ENCODE results near the gene PIAS4. TPM values are rescaled to one million over a fixed set of nuclear protein-coding genes. Genes with fewer than 3 reads are reported as not detected.

Gene PIAS4
- total RNA-seq, 1 donor from 2014 or later: 28.8 TPM

DNA sequence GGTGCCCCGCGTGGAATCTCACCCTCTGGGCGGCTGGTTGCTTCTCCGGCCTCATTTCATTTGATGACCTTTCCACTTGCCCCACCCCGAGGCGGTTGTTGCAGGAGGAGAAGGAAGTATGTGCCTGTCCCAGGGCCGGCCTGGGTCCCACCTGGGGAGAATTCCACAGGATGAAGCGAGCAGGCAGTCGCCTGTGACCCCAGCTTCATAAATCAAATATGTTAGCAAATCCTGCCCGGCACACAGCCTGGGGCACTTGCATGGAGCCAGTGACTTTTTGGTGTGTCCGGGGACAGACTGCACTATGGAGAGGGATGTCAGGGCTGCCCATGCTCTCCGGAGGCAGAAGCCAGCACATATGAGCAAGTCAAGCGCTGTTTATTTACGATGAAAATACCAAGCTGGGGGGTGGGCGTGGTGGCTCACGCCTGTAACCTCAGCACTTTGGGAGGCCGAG lies 78.9 kb downstream of the PIAS4 start:
- peak; percentile 77 for DNase-seq (ENCODE audit: extremely low spot score, unreplicated experiment)
- Mint-ChIP-seq H3K4me1 (ENCODE audit: unreplicated experiment) (peaks cover 9% of the 10 kb centered on the region), H3K27ac (ENCODE audit: unreplicated experiment) (no peak overlapping the region), H3K9me3 (ENCODE audit: unreplicated experiment) (no peaks in the 10 kb centered on the region), H3K36me3 (ENCODE audit: unreplicated experiment) (peaks cover 3% of the 10 kb centered on the region), H3K4me3 (ENCODE audit: unreplicated experiment) (no peak overlapping the region), H3K27me3 (ENCODE audit: unreplicated experiment) (no peaks in the 10 kb centered on the region)
- TF ChIP-seq, protein P1, sequence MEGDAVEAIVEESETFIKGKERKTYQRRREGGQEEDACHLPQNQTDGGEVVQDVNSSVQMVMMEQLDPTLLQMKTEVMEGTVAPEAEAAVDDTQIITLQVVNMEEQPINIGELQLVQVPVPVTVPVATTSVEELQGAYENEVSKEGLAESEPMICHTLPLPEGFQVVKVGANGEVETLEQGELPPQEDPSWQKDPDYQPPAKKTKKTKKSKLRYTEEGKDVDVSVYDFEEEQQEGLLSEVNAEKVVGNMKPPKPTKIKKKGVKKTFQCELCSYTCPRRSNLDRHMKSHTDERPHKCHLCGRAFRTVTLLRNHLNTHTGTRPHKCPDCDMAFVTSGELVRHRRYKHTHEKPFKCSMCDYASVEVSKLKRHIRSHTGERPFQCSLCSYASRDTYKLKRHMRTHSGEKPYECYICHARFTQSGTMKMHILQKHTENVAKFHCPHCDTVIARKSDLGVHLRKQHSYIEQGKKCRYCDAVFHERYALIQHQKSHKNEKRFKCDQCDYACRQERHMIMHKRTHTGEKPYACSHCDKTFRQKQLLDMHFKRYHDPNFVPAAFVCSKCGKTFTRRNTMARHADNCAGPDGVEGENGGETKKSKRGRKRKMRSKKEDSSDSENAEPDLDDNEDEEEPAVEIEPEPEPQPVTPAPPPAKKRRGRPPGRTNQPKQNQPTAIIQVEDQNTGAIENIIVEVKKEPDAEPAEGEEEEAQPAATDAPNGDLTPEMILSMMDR (IDR thresholded peaks at IDR 0.05): no peak

DNA sequence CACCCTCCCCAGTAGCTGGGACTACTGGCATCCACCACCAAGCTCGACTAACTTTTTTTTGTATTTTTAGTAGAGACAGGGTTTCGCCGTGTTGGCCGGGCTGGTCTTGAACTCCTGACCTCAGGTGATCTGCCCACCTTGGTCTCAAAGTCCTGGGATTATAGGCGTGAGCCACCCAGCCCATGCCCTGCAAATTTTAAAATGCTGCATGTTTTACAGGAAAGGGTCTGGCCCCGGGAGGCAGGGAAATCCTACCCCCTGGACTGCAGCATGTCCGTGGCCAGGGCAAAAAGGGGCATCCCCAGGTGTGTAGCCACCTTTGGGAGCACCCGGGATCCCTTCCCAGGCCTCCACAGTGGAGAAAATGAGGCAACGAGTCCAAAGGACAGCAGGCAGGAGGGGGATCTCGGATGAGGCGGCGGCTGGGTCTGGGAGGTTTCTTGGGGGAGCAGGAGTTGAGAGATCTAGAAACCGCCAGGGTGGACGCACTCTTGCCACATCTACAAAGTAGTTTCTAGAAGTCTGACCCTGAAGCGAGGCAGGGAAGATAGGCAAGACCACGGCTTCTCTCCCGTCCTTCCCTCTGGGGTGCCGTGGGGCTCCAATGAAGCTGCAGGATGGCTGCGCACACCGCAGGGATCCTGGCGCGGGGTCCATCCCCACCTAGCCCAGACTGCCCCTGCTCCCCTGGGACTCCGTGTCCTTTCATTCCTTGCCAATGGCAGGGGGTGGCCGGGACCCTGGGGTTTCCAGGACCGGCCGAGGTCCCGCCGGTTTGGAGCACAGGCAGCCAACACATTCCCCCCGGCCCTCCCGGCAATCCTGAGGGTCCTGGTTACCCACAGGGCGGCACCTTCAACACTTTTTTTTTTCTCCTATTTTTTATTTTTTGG lies 80.5 kb downstream of the PIAS4 start:
- H3K36me3 Mint-ChIP-seq (ENCODE audit: unreplicated experiment): peaks cover 3% of the 10 kb centered on the region
- no peak overlapping the region for H3K27ac Mint-ChIP-seq (ENCODE audit: unreplicated experiment)
- H3K4me1 Mint-ChIP-seq (ENCODE audit: unreplicated experiment): peaks cover 9% of the 10 kb centered on the region
- TF ChIP-seq, protein P1 (IDR thresholded peaks at IDR 0.05): no peak
- DNase-seq (ENCODE audit: extremely low spot score, unreplicated experiment): peak; percentile 83
- H3K4me3 Mint-ChIP-seq (ENCODE audit: unreplicated experiment): no peak overlapping the region
- H3K9me3 Mint-ChIP-seq (ENCODE audit: unreplicated experiment): no peaks in the 10 kb centered on the region
- H3K27me3 Mint-ChIP-seq (ENCODE audit: unreplicated experiment): no peaks in the 10 kb centered on the region

DNA sequence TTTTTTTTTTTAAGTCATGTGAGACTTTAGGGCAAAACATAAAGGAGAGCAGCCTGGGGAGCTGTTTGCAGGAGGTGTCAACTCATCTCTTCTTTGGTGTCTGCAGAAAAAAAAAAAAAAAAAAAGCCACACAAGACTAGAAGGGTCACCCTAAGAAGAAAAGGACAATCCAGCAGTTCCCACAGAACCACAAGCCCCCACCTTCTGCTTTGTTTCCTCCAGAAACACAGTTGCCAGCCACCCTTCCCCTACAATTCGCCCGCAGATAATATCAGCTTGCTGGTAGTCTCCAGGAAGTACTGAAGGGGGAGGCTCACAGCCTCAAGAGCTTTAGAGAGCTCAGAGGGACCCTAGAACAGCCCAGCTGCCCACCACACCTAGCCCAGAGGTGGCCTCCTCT lies 81.4 kb downstream of the PIAS4 start:
- peaks cover 9% of the 10 kb centered on the region for H3K4me1 Mint-ChIP-seq (ENCODE audit: unreplicated experiment)
- H3K27me3 Mint-ChIP-seq (ENCODE audit: unreplicated experiment): no peaks in the 10 kb centered on the region
- no peak overlapping the region for H3K4me3 Mint-ChIP-seq (ENCODE audit: unreplicated experiment)
- H3K9me3 Mint-ChIP-seq (ENCODE audit: unreplicated experiment): no peaks in the 10 kb centered on the region
- no peak overlapping the region for H3K27ac Mint-ChIP-seq (ENCODE audit: unreplicated experiment)
- peaks cover 7% of the 10 kb centered on the region for H3K36me3 Mint-ChIP-seq (ENCODE audit: unreplicated experiment)
- TF ChIP-seq, protein P1 (IDR thresholded peaks at IDR 0.05): no peak
- no peak for DNase-seq (ENCODE audit: extremely low spot score, unreplicated experiment)

Small RNA genes within 50 kb of the gene (microRNA-seq; reads per million reads assigned to microRNA genes)
- not detected for gene MIR637 (ENCODE audit: unreplicated experiment)

Other genes starting within 250 kb of the PIAS4 start
- 21.6 and 24.7 TPM in 2 replicates for gene APBA3, start 246.0 kb upstream of the PIAS4 start, total RNA-seq
- gene MRPL54, start 245.1 kb upstream of the PIAS4 start, total RNA-seq: 43.8 and 53.2 TPM in 2 replicates
- gene RAX2, start 235.5 kb upstream of the PIAS4 start, total RNA-seq: not detected in 2 replicates
- not detected in 2 replicates for gene MATK, start 221.4 kb upstream of the PIAS4 start, total RNA-seq
- gene ZFR2, start 138.7 kb upstream of the PIAS4 start, total RNA-seq: 0.44 TPM in 1 of 2 replicates, not detected in the other
- not detected in 2 replicates for gene ATCAY, start 127.1 kb upstream of the PIAS4 start, total RNA-seq
- gene NMRK2, start 74.7 kb upstream of the PIAS4 start, total RNA-seq: not detected in 2 replicates
- gene DAPK3, start 36.6 kb upstream of the PIAS4 start, total RNA-seq: 92.9 and 94.7 TPM in 2 replicates
- 3,162 and 3,203 TPM in 2 replicates for gene EEF2, start 22.3 kb upstream of the PIAS4 start, total RNA-seq
- 29.4 and 30.0 TPM in 2 replicates for gene ZBTB7A, start 59.2 kb downstream of the PIAS4 start, total RNA-seq
- 174 and 182 TPM in 2 replicates for gene MAP2K2, start 116.4 kb downstream of the PIAS4 start, total RNA-seq
- gene CREB3L3, start 145.9 kb downstream of the PIAS4 start, total RNA-seq: not detected in 2 replicates
- 23.9 and 26.0 TPM in 2 replicates for gene SIRT6, start 174.8 kb downstream of the PIAS4 start, total RNA-seq
- gene ANKRD24, start 175.0 kb downstream of the PIAS4 start, total RNA-seq: 0.73 and 0.89 TPM in 2 replicates
- gene EBI3, start 221.8 kb downstream of the PIAS4 start, total RNA-seq: 1.0 and 1.6 TPM in 2 replicates
- gene YJU2, start 239.3 kb downstream of the PIAS4 start, total RNA-seq: 21.0 and 21.7 TPM in 2 replicates

Data from osteocyte (in vitro differentiated cells).